OCI-M1 (cell line): Measurements from ENCODE around the gene LCP1.

ENCODE experiments used
- DNase-seq: peaks from one replicate; lab custom pipeline; 2025; lab: John Stamatoyannopoulos, UW

Gene LCP1

DNA sequence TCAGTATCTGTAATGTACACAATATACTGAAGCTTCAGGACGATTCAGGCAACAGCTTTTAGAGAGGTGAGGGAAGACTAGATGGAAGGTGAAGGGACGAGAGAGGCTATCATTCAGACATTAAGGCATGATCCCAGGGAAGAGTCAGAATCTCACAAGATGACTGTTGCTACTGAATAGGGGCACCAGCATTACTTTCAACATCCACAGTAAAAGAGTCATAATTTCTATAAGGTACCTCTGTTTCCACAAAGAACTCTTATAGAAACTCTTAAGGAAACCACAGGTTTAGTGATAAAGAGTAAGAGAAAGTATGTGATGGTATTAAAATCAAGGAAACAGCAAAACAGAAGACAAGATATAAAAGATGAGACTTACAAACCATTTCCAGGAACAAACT, 23.0 kb downstream of the LCP1 start:
- DNase-seq: no peak

DNA sequence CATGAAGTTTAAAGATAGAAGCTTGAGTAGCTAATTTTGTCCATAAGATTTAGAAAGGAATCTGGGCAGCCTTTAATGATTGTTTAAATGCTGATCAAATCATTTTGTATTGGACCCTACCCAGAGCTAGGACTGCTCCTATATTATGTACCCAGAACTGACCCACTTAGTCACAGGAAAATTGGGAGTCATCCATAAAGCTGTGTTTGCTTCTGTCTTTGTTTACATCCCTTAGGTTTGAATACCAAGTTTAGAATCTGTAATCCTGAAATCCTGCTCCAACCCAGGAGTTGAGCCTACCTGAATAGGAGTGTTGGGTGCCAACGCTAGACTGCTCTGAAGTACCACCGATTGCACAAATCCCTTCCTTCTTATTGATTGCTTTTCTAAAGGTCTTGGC, 23.8 kb downstream of the LCP1 start:
- DNase-seq: no peak

DNA sequence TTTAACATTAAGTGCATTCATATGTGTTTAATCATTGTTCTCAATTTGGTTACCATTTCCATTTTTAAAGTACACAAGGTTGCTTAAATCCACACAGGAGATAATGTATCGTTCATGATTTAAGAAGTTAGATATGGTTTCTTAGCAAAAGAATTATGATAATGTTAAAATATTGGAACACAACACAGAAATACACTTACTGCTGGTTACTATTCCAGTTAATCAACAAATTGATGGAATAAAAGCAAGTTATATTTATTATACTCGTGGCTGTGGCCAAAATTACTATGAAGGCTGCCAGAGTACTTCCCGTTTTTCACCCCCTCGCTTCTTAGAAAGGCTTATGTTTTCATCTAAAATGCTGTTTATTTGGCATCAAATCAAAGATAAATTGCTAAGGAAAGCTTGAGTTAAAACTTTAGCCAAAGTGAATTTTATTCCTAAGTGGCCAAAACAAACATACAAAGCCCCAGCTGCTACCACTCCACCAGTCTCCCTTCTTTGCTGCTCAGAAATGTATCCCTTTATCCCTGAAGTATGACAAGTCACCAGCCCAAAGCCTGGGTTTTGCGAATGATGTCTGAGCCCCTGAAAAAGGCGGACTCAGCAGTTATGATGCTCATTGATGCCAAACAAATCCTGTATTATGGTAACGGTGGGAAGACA, 27.7 kb downstream of the LCP1 start:
- DNase-seq: no peak

DNA sequence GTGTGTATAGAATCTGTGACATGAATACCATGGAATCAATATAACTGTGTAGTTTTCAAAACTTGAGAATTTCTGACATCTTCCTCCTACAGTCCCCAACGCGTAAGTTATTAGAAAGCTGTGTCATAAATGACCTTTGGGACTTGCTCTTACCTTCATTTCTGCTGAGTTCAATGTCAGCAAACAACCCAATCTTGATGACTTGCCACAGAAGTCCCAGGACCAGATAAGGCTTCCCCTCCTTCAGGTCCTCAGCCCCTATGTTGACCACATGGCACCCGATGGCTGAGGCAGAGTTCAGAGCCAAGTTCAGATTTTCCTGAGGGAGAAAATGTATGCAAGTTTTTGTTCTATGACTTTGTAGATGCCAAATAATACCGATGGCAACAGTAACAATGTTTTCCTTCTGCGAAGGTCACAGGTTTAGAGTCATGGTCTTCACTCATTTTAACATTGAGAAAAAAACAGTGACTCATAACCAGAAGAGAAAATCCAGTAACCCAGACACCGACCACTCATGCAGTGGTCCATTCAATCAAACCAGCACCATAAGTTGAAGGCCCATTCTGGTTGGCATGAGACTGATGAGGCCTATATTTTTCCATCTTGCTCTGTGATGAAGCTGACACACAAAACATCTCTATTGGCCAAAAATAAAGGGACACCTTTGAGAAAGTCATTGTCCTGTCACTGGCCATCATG, 29.2 kb downstream of the LCP1 start:
- no peak for DNase-seq

DNA sequence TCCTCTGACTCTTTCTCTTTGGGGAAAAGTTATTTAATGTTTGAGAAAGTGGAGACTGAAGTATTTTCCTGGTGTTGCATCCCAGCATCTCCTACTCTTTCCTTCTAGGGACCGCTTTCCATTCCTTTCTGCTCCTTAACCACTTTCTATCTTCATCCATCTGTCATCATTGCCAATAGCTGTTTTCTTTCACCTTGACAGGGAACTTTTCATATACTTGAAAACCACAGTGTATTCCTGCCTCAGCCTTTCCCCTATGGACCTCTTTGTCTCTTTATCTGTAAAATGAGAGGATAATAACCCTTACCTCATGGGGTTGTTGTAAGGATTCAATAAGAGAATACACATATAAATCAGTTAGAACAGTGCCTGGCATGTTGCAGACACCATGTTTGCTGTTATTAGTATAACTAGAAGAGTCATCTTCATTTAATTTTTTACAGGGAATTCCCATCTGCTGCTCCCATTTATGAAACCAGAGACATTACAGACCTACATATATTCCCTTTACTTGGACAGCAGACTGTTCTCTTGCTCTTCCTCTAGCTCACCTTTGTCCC, 31.8 kb downstream of the LCP1 start:
- DNase-seq: no peak

DNA sequence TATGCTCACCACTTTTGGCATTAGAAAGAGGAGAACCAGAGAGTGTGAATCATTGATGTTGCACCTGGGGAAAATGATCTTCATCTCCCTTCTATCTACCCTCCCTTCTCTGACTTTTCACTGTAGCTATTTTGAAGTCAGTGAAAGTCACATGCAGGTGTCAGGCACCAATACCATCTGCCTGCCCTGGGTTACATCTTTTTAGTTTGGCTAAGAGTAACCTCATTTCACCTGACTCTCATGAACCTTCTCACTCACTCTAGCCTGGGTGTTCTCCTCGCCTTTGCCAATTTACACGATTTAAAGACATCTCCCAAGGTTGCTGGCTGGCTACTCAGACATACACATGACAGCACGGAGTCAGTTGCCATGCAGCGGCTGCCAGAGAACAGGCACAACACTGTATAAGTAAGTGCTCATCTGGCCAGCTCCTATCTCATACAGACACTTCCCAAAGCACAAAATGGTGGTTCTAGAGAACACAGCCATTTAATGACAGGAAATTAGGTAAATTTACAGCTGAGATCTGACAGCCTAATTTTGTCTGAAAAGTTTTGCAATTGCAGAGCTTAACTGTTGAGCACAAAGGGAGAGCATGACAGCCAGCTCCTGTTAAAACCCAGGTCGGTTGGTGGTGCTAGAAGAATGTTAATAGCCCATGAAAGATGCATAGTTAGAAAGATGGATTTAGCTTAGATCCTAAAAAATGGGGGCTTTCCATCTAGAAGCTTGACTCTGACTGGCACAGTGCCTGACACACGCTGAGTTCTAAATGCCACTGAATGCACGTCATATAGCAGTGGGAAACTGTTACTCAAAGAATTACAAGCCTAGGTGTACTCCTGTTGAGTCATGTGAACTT, 32.5 kb downstream of the LCP1 start:
- DNase-seq: no peak

DNA sequence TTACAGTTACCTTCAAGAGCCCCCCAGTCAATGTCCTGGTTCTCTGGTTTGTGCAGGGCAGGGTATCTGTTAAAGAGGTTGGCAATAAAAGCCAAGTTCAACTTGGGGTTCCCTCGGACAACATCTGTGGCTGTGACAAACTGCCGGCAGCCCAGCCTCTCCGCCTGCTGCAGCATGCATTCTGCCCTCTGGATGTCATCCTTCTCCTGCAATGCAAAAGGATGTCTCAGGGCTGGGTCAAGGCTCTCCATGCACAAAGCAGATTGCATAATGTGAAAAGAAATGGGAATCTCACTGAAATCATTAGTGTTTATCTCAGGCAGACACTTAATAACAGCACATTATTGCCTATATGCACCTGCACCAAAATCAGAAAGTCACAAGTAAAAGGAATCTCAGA, 35.1 kb downstream of the LCP1 start:
- no peak for DNase-seq

DNA sequence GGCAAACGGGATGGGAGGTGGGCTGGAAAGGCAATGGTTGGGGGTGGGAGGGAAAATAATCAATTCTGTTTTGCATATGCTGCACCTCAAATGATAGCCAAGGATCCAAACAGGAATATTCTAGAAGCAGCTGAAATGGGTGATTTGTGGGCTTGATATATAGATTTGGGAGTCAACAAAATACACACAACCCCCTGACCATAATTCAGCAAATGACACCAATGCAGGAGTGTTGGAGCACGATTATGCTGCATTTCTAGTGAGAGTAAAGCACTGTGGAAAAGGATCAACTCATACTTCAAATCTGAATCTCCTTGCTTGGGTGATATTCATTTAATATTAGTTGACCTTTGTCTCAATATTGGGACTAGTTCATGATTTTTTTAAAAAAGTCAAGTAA, 36.0 kb downstream of the LCP1 start:
- DNase-seq: no peak

DNA sequence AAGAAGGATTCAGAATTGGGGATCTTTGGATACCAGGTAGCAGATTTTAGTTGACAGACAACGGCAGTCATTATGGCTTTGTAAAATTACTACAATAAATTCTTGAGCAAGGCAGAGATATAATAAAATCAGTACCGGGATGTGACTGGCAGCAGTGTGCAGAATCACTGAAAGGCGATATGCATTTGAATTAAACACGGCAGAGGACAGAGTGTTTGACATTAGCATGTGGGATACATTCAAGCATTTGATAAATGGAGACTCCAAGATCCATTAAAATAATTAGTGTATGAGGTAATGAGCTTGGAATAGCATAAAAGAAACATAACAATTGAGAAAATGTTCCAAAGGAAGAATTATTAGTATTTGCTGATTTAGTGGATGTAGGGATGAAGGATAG, 36.8 kb downstream of the LCP1 start:
- no peak for DNase-seq

DNA sequence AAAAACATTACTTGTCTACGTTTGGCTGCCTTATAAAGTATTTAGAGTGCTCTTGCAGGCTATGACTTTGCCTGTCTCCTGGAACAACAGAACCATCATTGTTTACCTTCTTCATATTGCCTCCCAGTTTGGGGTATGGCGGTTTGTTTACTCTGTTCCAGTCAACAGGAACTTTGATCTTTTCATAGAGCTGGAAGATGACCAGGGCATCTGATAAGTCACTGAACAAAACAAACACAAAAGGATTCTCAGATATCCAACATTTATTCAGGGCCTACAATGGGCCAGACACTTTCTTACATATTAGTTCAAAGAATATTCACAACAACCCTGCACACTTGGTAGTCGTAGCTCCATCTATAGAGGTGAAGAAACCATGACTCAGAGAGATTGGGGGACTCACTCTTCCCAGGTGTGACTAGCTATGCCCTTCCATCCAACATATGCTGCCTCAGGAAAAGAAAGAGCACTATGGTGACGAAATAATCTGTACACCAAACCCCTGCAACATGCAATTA, 38.7 kb downstream of the LCP1 start:
- no peak for DNase-seq

DNA sequence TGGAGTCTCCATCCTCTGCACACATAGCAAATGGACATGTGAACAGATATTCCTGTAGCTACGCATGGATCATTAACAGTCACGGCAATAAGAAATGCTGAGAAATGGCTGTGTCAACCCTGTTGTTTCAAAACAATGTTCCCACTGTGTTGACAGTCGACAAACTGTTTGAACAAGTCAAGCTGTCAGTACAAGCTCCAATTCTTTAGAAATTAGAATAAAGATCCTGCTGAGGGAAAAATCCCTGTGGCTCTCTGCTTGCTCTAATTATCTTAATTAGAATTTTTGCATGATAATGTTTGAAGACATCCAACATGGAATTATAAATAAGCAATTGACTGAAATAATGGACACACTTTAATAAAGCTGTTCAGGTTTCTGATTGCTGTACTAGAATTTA, 39.2 kb downstream of the LCP1 start:
- no peak for DNase-seq

DNA sequence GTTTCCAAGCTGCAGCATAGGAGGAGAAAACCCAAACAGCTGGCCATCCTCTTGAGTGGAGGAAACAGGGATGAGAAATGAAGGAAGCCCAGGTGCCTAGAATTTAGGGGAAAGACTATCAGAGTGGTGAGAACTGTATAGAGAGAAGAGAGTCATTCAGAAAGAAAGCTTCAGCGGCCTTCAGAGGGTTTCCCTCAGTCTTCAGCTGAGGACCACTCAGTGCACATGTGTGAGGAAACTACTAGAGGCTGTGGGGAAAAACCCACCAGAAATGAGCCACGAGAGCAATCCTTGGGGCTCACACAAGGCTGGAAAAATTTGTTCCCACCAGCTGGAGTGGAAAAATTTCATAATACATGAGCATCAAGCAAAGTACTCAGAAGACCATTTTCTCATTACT, 41.9 kb downstream of the LCP1 start:
- DNase-seq: no peak

DNA sequence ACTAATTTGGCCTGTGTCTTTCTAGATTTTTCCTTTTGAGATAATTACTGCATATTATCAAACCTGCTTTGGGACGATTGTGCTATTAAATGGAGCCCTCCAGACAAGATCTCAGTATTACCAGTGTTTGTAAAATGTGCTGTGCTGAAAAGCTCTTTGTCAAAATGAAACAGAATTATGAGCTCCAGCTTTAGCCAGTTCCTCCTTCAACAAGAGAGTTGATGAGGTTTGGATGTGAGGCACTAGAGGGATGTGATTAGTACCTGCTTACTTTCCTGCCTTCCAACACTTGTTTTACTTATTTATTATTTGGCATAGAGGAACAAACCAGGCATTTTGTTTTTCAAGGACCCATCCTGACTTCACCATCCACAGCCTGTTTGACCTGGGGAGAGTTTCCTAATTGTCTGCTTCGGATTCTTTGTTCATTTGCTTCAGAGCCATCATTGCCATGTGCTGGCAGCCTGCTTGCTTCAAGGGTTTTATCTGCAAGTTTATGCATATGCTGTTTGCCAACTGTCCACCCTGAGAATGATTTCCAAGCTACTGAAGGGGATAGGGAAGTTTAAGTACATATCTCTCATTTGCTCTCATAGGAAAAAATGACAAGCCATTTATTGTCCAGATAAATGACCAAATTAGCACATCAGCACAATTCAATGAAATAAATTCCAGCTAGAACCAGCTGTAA, 44.2 kb downstream of the LCP1 start:
- DNase-seq: no peak

DNA sequence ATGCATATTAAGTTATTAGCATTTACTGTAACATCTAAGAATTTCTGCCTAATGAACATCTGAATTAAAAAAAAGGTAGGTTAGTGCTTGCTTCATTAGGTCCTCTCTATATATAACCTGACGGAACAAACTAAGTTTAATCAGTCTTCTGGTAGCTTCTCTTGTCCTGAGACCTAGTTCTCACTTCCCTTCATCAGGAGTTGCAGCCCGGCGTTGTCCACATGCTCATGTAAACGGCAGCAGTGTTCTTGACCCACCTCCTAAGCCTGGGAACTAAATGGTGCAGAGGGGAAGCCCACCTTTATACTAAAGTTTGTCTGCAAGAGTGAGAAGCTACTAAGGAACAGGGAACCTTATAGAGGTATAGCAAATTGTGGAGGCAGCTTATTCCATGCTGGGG, 45.3 kb downstream of the LCP1 start:
- no peak for DNase-seq

DNA sequence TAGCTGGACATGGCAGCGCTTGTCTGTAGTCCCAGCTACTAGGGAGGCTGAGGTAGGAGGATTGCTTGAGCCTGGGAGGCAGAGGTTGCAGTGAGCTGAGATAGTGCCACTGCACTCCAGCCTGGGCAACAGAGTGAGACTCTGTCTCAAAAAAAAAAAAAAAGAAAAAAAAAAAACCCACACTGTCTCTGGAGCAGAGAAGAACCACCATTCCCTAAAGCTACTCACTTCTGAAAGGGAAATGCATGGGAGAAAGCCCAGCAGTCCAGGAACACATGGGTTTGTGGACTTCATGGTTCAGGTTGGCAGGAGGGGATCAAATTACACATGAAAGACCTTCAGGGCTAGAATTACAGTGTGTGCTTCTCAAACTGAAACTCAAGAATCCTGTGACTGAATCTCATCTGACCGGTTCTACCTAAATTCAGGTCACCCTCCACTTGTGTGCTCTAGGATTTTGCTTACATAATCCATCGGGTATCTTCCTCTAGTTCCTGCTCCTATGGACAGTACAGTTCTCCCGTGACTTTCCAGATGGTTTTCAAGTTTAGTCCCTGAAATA, 46.9 kb downstream of the LCP1 start:
- DNase-seq: no peak

DNA sequence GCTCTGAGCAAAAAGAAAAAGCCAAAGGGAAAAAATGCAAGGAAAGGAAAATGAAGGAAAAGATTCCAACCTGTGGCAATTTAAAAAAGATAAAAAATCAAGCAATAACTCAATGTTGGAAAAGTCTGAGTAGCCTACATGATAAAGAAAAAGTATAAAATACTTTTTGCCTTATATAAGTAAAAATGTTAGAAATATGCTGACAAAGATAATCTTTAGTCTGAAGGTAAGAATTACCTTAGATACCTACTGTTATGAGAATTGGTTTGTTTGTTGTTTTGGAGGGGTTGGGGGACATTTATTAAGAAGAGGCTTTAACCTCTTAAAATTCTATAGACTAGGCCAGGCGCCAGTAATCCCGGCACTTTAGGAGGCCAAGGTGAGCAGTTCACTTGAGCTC, 47.5 kb downstream of the LCP1 start:
- no peak for DNase-seq

DNA sequence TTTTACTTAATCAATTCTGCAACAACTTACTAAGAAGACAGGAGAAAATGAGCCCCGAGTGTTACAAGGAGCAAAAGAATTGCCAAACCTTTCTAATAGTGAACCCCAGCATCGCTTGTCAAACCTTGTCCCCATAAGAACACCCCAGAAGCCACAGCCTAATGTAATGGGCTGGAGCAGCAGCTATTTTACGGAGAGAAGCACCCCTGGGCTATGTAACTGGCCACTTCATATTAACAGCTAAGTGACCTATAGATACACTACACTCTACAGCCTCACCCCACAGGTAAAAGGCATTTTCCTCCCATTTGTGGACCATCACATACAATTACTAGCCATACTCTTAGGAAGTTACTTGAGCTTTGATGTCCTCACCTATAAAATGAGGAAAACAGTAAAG, 49.9 kb downstream of the LCP1 start:
- no peak for DNase-seq

DNA sequence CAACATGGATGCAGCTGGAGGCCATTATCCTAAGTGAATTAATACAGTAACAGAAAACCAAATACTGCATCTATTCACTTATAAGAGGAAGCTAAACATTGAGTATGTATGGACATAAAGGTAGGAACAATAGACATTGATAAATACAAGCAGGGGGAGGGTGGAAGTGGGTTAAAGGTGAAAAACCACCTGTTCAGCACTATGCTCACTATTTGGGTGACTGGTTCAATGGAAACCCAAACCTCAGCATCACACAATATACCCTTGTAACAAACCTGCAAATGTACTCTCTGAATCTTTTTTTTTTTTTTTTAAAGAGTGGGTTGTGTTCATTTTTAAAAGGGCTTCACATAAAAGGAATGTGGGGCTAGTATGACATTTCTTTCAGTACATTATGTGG, 50.3 kb downstream of the LCP1 start:
- no peak for DNase-seq

DNA sequence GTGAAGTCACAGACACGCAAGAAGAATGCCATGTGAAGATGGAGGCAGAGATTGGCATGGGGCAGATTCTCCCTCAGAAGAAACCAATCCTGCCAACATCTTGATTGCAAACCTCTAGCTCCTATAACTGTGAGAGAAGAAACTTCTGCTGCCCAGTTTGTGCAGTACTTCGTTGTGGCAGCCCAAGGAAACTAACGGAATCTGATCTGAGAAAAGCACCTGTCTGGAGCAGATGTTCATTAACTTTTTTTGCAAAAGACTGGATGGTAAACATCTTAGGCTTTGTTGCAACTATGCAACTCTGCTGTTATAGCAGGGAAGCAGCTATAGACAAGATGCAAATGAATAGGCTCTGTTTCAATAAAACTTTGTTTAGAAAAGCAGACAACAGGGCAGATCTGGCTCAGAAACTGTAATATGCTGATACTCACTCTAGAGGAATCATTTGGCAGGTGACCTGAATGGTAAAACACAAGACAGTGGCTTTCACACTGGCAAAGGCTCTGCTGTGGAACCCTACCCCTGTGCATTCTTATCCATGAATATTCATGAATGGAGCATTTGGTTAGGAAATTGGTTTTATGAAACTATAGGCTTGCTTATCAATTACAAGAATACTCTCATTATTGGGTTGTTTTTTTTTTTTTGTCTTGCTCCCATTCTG, 51.9 kb downstream of the LCP1 start:
- no peak for DNase-seq

DNA sequence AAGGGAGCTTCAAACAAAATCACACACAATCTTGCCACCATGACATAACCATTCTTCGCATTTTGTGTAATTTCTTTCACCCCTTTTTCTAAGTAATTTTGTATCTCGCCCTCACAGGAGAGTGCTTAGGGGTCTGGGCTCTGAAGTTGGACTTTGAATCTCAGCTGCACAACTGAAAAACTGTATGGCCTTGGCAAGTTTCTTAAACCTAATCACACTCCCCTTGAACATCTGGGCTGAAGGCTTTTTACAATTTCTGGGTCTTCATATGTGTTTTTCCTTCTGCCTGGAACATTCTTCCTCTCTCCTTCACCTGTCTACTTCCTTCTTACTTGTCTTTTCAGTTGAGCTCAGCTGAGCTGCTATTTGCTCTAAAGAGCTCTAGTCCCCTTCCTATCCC, 52.9 kb downstream of the LCP1 start:
- no peak for DNase-seq

DNA sequence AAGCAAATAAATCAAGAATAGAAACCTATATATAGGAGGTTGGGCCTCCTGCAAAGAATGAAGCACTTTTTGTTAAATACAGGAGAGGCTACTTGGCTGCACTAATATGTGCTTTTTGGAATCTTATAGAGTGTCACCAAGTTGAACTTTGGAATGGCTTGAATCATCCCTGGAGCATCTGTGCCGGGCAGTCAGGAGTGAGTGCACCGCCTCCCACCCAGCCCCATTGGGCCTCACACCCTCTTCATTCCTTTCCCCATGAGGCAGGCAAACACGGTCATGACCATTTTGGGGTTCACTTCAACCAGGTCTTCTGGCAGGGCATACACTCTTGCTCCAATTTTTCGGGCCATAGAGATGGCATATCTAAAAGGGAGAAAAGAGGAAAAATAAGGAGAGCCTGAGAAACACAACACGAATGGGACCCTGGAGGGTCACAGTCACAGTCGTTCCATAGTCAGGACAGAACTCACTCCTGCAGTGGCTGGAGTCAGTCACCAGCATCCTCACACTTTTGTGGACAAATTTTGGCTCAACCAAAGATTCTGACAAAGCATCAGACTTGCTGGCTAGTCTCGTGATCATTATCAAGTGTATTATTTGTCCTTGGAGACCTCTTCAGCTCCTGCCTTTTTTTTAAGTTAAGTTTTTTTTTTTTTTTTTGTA, 54.5 kb downstream of the LCP1 start:
- no peak for DNase-seq
